Neural cell (in vitro differentiated cells): ENCODE data around the gene LAP3. TPM values are rescaled to one million over a fixed set of nuclear protein-coding genes. Genes with fewer than 3 reads are reported as not detected.

Source experiments
- H2AFZ ChIP-seq: fragments of 200-600, 300-800 bp; sonication (generic), shearing (Covaris generic); 2 replicates; pipeline ENCODE4 v1.6.0; 2014; ENCODE audit warnings: low read depth, mild to moderate bottlenecking, antibody characterized with exemption, low read length, moderate library complexity
- H3F3A ChIP-seq: fragments of 200-600 bp; shearing (Covaris generic); 2 replicates; pipeline ENCODE4 v1.6.1; 2016; ENCODE audit warnings: mild to moderate bottlenecking, moderate library complexity, mixed read lengths, antibody characterized with exemption, low read length; ENCODE audit not compliant: insufficient read depth, poor library complexity, severe bottlenecking
- H3K27ac ChIP-seq: fragments of 200-600, 300-800 bp; sonication (generic), shearing (Covaris generic); 2 replicates; pipeline ENCODE4 v1.5.1; 2014; ENCODE audit warnings: mild to moderate bottlenecking, low read length, moderate library complexity
- H3K27me3 ChIP-seq: fragments of 300-800, 200-600 bp; sonication (generic), shearing (Covaris generic); 2 replicates; pipeline ENCODE4 v1.6.0; 2014; ENCODE audit warnings: mild to moderate bottlenecking, low read depth, low read length, moderate library complexity; ENCODE audit not compliant: insufficient read depth
- H3K36me3 ChIP-seq: fragments of 300-800, 200-600 bp; sonication (generic), shearing (Covaris generic); 2 replicates; pipeline ENCODE4 v1.5.1; 2014; ENCODE audit warnings: mild to moderate bottlenecking, antibody characterized with exemption, low read length, moderate library complexity; ENCODE audit not compliant: insufficient read depth
- H3K4me2 ChIP-seq: fragments of 300-800, 200-600 bp; sonication (generic), shearing (Covaris generic); 2 replicates; pipeline ENCODE4 v1.6.0; 2014; ENCODE audit warnings: mild to moderate bottlenecking, low read length
- H3K4me3 ChIP-seq: fragments of 300-800, 200-600 bp; sonication (generic), shearing (Covaris generic); 2 replicates; pipeline ENCODE4 v1.5.1; 2014; ENCODE audit warnings: mild to moderate bottlenecking, low read length, moderate library complexity
- H3K79me2 ChIP-seq: fragments of 200-600 bp; shearing (Covaris generic); replicated peaks from 2 replicates; pipeline ENCODE4 v1.6.0; 2014; ENCODE audit warnings: mild to moderate bottlenecking, low read length, moderate library complexity; ENCODE audit not compliant: insufficient read depth
- H3K9ac ChIP-seq: fragments of 300-800, 200-600 bp; sonication (generic), shearing (Covaris generic); 2 replicates; pipeline ENCODE4 v1.6.1; 2016; ENCODE audit warnings: mild to moderate bottlenecking, low read length, mixed read lengths
- H3K9me2 ChIP-seq: fragments of 200-600 bp; shearing (Covaris generic); 2 replicates; pipeline ENCODE4 v1.6.1; 2016; ENCODE audit warnings: mild to moderate bottlenecking, low read length, mixed read lengths; ENCODE audit not compliant: insufficient read depth
- H3K9me3 ChIP-seq: fragments of 200-600, 300-800 bp; sonication (generic), shearing (Covaris generic); 2 replicates; pipeline ENCODE4 v1.6.1; 2016; ENCODE audit warnings: mild to moderate bottlenecking, mixed run types, low read length, moderate library complexity, mixed read lengths
- H4K20me1 ChIP-seq: fragments of 200-600 bp; shearing (Covaris generic); 2 replicates; pipeline ENCODE4 v1.6.1; 2016; ENCODE audit warnings: mild to moderate bottlenecking, mixed run types; ENCODE audit not compliant: insufficient read depth
- CTCF ChIP-seq: fragments of 450-650 bp; IDR thresholded peaks from 2 replicates; pipeline ENCODE4 v1.5.1; 2014; ENCODE audit warnings: antibody characterized with exemption, mild to moderate bottlenecking, moderate library complexity; ENCODE audit not compliant: poor library complexity, severe bottlenecking
- EP300 ChIP-seq: fragments of 450-650 bp; conservative IDR thresholded peaks from 2 replicates; pipeline ENCODE4 v1.6.1; 2014; ENCODE audit warnings: antibody characterized with exemption, mild to moderate bottlenecking, moderate library complexity; ENCODE audit not compliant: poor library complexity, severe bottlenecking
- EZH2 ChIP-seq: fragments of 200-600, 300-800 bp; shearing (Covaris generic), sonication (generic); IDR thresholded peaks from 2 replicates; pipeline ENCODE4 v1.6.1; 2014; ENCODE audit warnings: antibody characterized with exemption, low read length, borderline replicate concordance, mild to moderate bottlenecking; ENCODE audit not compliant: insufficient read depth, poor library complexity, severe bottlenecking
- MXI1 ChIP-seq: fragments of 450-650 bp; conservative IDR thresholded peaks from 2 replicates; pipeline ENCODE4 v1.6.1; 2014; ENCODE audit warnings: antibody characterized with exemption, mild to moderate bottlenecking; ENCODE audit not compliant: poor library complexity, severe bottlenecking
- POLR2AphosphoS5 ChIP-seq: IDR thresholded peaks from 2 replicates; pipeline ENCODE4 v1.6.1; 2012
- RAD21 ChIP-seq: fragments of 450-650 bp; conservative IDR thresholded peaks from 2 replicates; pipeline ENCODE4 v1.6.1; 2014; ENCODE audit warnings: antibody characterized with exemption, mild to moderate bottlenecking, moderate library complexity
- REST ChIP-seq: IDR thresholded peaks from 2 replicates; pipeline ENCODE4 v1.6.1; 2012; ENCODE audit warnings: borderline replicate concordance
- SMC3 ChIP-seq: fragments of 450-650 bp; conservative IDR thresholded peaks from 2 replicates; pipeline ENCODE4 v1.6.1; 2014; ENCODE audit warnings: antibody characterized with exemption, mild to moderate bottlenecking, moderate library complexity; ENCODE audit not compliant: poor library complexity
- TAF1 ChIP-seq: IDR thresholded peaks from 2 replicates; pipeline ENCODE4 v1.6.1; 2012; ENCODE audit warnings: low read depth
- polyA plus RNA-seq: library from polyadenylated mRNA; depleted of rRNA; stranded (reverse); fragments of >200 nt; gene quantifications from 2 replicates; pipeline ENCODE4 v1.2.3, GENCODE V29; 2014

Gene LAP3
- polyA plus RNA-seq, 1 donor from 2014 or later: 36.9 TPM

- no peaks in the 10 kb centered on the region for H3K79me2 ChIP-seq
- no peaks in the 10 kb centered on the region for H3K9me3 ChIP-seq
- no peaks in the 10 kb centered on the region for H3K27me3 ChIP-seq
- H3K9me2 ChIP-seq: no peaks in the 10 kb centered on the region
- TF ChIP-seq CTCF (no peak), RAD21 (no peak), POLR2AphosphoS5 (no peak), TAF1 (no peak), EP300 (no peak), SMC3 (no peak), EZH2 (no peak), MXI1 (no peak), REST (no peak)
- no peak overlapping the region for H3K4me3 ChIP-seq
- H3K36me3 ChIP-seq: no peaks in the 10 kb centered on the region
- no peak overlapping the region for H2AFZ ChIP-seq
- H3K9ac ChIP-seq: no peak overlapping the region
- no peak overlapping the region for H3K4me2 ChIP-seq
- no peak overlapping the region for H3K27ac ChIP-seq
- no peaks in the 10 kb centered on the region for H3F3A ChIP-seq
- H4K20me1 ChIP-seq: no peaks in the 10 kb centered on the region
These were observed 24.6 kb upstream of the LAP3 start for GRCh38 chr4:17552427-17552826.

- H4K20me1 ChIP-seq: no peaks in the 10 kb centered on the region
- H3K27ac ChIP-seq: no peak overlapping the region
- H2AFZ ChIP-seq: no peak overlapping the region
- no peak overlapping the region for H3K9ac ChIP-seq
- H3K9me3 ChIP-seq: no peaks in the 10 kb centered on the region
- H3K4me3 ChIP-seq: no peak overlapping the region
- no peak overlapping the region for H3K4me2 ChIP-seq
- H3K79me2 ChIP-seq: no peaks in the 10 kb centered on the region
- H3F3A ChIP-seq: no peaks in the 10 kb centered on the region
- TF ChIP-seq REST: no peak
- TF ChIP-seq RAD21: no peak
- no peak for TF ChIP-seq EP300
- no peak for TF ChIP-seq EZH2
- TF ChIP-seq TAF1: no peak
- no peak for TF ChIP-seq POLR2AphosphoS5
- no peak for TF ChIP-seq SMC3
- TF ChIP-seq MXI1: no peak
- TF ChIP-seq CTCF: no peak
- no peaks in the 10 kb centered on the region for H3K36me3 ChIP-seq
- H3K27me3 ChIP-seq: no peaks in the 10 kb centered on the region
- H3K9me2 ChIP-seq: no peaks in the 10 kb centered on the region
These were observed 22.4 kb upstream of the LAP3 start for GRCh38 chr4:17554568-17554967.
